ENCODE results near the gene APLN. TPM values are rescaled to one million over a fixed set of nuclear protein-coding genes. Genes with fewer than 3 reads are reported as not detected.

The APLN gene
- total RNA-seq, 4 donors from 2014 or later: 1.3 to 2.6 TPM; not detected in 2

DNA sequence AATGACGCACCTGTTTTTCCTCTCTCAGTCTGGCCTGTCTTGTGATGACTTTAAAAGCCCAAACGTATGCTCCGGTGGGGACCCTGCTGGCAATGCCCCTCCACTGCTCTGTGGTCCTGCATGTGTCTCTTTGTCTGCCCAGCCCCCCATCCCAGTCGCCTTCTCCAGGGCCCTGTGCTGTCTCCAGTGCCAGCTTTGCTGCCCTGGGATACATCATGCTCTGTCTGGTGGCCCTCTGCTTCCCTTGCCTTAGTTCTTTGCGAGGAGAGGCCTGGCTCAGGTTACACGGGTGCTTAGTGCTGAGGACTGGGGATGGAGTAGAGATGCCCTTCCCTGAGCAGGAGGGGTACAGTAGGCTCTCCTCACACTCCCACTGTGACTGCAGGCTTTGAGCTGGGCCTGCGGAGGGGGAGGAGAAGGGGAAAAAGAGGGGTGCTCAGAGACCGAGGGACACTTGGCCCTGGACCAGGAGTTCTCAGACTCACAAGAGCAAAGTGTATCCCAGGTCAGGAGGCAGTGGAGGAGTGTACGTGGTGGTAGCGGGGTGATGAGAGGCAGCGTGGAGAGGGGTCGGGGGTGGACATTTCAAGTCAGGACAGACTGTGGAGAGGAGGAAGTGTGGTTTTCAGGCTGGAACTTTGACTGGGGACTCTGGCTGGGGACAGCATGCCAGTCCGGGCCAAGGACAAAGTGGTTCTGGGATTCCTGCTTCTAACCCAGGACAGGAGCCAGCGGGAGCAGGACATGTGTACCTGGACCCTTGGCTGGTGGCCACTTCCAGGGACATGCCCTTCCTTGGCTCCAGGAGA is 2.8 kb downstream of the APLN start:
- Histone ChIP-seq H3K4me3 (no peak overlapping the region), H3K9me3 (no peaks in the 10 kb centered on the region), H3K27ac (no peak overlapping the region), H3K36me3 (no peaks in the 10 kb centered on the region), H3K27me3 (no peaks in the 10 kb centered on the region), H3K4me1 (no peaks in the 10 kb centered on the region)
- no peak for TF ChIP-seq POLR2A (IDR thresholded peaks at IDR 0.05)
- TF ChIP-seq, protein P1, sequence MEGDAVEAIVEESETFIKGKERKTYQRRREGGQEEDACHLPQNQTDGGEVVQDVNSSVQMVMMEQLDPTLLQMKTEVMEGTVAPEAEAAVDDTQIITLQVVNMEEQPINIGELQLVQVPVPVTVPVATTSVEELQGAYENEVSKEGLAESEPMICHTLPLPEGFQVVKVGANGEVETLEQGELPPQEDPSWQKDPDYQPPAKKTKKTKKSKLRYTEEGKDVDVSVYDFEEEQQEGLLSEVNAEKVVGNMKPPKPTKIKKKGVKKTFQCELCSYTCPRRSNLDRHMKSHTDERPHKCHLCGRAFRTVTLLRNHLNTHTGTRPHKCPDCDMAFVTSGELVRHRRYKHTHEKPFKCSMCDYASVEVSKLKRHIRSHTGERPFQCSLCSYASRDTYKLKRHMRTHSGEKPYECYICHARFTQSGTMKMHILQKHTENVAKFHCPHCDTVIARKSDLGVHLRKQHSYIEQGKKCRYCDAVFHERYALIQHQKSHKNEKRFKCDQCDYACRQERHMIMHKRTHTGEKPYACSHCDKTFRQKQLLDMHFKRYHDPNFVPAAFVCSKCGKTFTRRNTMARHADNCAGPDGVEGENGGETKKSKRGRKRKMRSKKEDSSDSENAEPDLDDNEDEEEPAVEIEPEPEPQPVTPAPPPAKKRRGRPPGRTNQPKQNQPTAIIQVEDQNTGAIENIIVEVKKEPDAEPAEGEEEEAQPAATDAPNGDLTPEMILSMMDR (IDR thresholded peaks at IDR 0.05): no peak
- no peak for DNase-seq
- intact Hi-C loops (cut with DNase I; ENCODE audit: low total_unique reads): no loop called here

GRCh38 chrX:129650821-129651510 is 3.8 kb downstream of the APLN start:
- TF ChIP-seq, protein P1 (IDR thresholded peaks at IDR 0.05): no peak
- TF ChIP-seq POLR2A (IDR thresholded peaks at IDR 0.05): no peak
- no peak for DNase-seq
- intact Hi-C loops (cut with DNase I; ENCODE audit: low total_unique reads): no loop called here
- Histone ChIP-seq H3K9me3 (no peaks in the 10 kb centered on the region), H3K4me1 (no peaks in the 10 kb centered on the region), H3K36me3 (no peaks in the 10 kb centered on the region), H3K4me3 (no peak overlapping the region), H3K27ac (no peak overlapping the region), H3K27me3 (no peaks in the 10 kb centered on the region)

GRCh38 chrX:129650183-129650689 is 4.5 kb downstream of the APLN start:
- TF ChIP-seq, protein P1 (IDR thresholded peaks at IDR 0.05): no peak
- TF ChIP-seq POLR2A (IDR thresholded peaks at IDR 0.05): no peak
- H3K36me3 ChIP-seq: no peaks in the 10 kb centered on the region
- no peak overlapping the region for H3K27ac ChIP-seq
- no peaks in the 10 kb centered on the region for H3K4me1 ChIP-seq
- H3K9me3 ChIP-seq: no peaks in the 10 kb centered on the region
- intact Hi-C loops (cut with DNase I; ENCODE audit: low total_unique reads): no loop called here
- H3K4me3 ChIP-seq: no peak overlapping the region
- no peaks in the 10 kb centered on the region for H3K27me3 ChIP-seq
- DNase-seq: no peak

DNA sequence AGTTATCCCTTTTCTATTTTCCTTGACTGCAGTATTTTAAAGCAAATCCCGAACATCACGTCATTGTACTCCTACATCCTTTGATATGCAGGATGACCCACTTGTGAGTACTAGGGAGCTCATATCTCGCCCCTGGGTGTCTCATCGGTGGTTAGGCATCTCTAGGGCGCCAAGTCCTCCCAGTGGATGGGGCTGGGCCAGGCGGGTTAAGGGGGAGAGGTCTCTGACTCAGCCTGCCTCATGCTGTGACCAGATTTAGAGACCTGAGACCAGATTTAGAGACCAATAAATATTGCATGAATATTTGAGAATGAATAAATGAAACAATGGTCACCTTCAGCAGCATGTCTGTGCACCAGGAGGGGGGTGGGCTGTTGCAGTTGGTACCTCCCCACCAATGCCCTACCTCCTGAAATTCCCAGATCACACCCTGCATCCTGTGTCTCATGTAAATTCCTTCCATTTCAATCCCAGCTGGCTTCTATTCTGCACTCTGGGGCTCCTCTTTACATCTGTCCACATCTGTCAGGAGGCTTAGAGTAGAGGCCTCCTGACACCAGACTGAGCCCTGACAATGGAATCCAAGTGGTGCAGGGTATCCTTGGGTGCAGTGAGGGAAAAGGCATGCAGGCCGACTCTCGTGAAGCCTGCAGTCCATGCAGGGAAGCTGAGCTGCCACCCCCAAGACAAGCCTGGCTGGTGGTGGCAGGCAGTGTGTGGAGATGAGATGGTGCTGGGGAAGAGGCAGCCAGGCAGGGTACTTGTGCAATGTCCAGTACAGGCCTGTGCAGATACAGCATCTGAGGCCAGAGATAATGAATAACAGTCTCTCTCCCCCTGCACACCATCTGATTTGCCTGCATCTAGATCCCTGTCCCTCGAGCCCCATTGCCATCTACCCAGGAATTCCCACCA is 5.2 kb downstream of the APLN start:
- H3K36me3 ChIP-seq: no peaks in the 10 kb centered on the region
- H3K4me1 ChIP-seq: no peaks in the 10 kb centered on the region
- TF ChIP-seq POLR2A (IDR thresholded peaks at IDR 0.05): no peak
- TF ChIP-seq, protein P1 (IDR thresholded peaks at IDR 0.05): no peak
- no peak overlapping the region for H3K27ac ChIP-seq
- DNase-seq: no peak
- no peaks in the 10 kb centered on the region for H3K27me3 ChIP-seq
- no peak overlapping the region for H3K4me3 ChIP-seq
- H3K9me3 ChIP-seq: no peaks in the 10 kb centered on the region
- intact Hi-C loops (cut with DNase I; ENCODE audit: low total_unique reads): no loop called here
